IMR-90 (cell line): ENCODE measurements around the gene CFAP73. TPM values are rescaled to one million over a fixed set of nuclear protein-coding genes. Genes with fewer than 3 reads are reported as not detected.

ENCODE experiments used
- ATAC-seq: fragments of 200-7000 bp; cut with Tn5 transposase; 2 replicates; pipeline ENCODE4 v1.9.1; 2020; ENCODE audit warnings: low read depth, mild to moderate bottlenecking, moderate library complexity
- BruUV-seq: library from RNA; stranded (reverse); fragments of 400-500 nt; replicated peaks from 2 replicates; lab custom pipeline; 2021; lab: Mats Ljungman, UMichigan
- CTCF ChIA-PET: fragments of 300-600 bp; formaldehyde crosslinking; extraction: SDS; loops from one replicate; lab custom pipeline; 2021; ENCODE audit warnings: antibody characterized with exemption; lab: Yijun Ruan, JAX
- POLR2A ChIA-PET: fragments of 300-600 bp; sonication (Branson Sonifier 250); formaldehyde crosslinking; loops from one replicate; lab custom pipeline; 2022; ENCODE audit warnings: antibody characterized with exemption; ENCODE audit not compliant: unreplicated experiment; lab: Charles Lee
- DNase-seq: peaks from one replicate; pipeline ENCODE4 v3.0.0; 2013
- H2AFZ ChIP-seq: replicated peaks from 2 replicates; pipeline ENCODE3; 2013; ENCODE audit warnings: low read length, mild to moderate bottlenecking; ENCODE audit not compliant: poor library complexity
- H2AK5ac ChIP-seq: 2 replicates; pipeline ENCODE4 v1.6.1; 2013; ENCODE audit warnings: low read depth, low read length, inconsistent platforms
- H2AK9ac ChIP-seq: replicated peaks from 2 replicates; pipeline ENCODE3; 2013; ENCODE audit warnings: mild to moderate bottlenecking, low read depth, low read length, moderate library complexity; ENCODE audit not compliant: poor library complexity
- H2BK120ac ChIP-seq: 2 replicates; pipeline ENCODE4 v1.6.1; 2013; ENCODE audit warnings: low read depth, low read length, inconsistent platforms
- H2BK15ac ChIP-seq: 3 replicates; pipeline ENCODE4 v1.6.1; 2013; ENCODE audit warnings: low read depth, low read length, inconsistent platforms
- H2BK20ac ChIP-seq: 2 replicates; pipeline ENCODE4 v1.6.1; 2013; ENCODE audit warnings: low read depth, mild to moderate bottlenecking, inconsistent platforms, low read length, moderate library complexity
- H2BK5ac ChIP-seq: 2 replicates; pipeline ENCODE4 v1.6.1; 2013; ENCODE audit warnings: mild to moderate bottlenecking, low read depth, low read length, inconsistent platforms; ENCODE audit not compliant: poor library complexity, severe bottlenecking
- H3K14ac ChIP-seq: replicated peaks from 2 replicates; pipeline ENCODE4 v1.6.1; 2013; ENCODE audit warnings: low read depth, low read length, inconsistent platforms
- H3K18ac ChIP-seq: 2 replicates; pipeline ENCODE4 v1.6.1; 2013; ENCODE audit warnings: low read depth, low read length, control low read depth
- H3K23ac ChIP-seq: 2 replicates; pipeline ENCODE4 v1.6.1; 2013; ENCODE audit warnings: low read depth, low read length, inconsistent platforms
- H3K27ac ChIP-seq: 2 replicates; pipeline ENCODE4 v1.5.1; 2013; ENCODE audit warnings: mild to moderate bottlenecking, control low read depth, low read length; ENCODE audit not compliant: insufficient read depth
- H3K27me3 ChIP-seq: 2 replicates; pipeline ENCODE4 v1.6.1; 2013; ENCODE audit warnings: low read length; ENCODE audit not compliant: control insufficient read depth, insufficient read depth
- H3K36me3 ChIP-seq: 2 replicates; pipeline ENCODE4 v1.6.1; 2013; ENCODE audit warnings: low read length, mixed read lengths; ENCODE audit not compliant: control insufficient read depth, insufficient read depth
- H3K4ac ChIP-seq: 2 replicates; pipeline ENCODE4 v1.6.1; 2013; ENCODE audit warnings: low read depth, low read length, inconsistent platforms
- H3K4me1 ChIP-seq: 2 replicates; pipeline ENCODE4 v1.6.1; 2013; ENCODE audit warnings: low read length, mixed read lengths; ENCODE audit not compliant: control insufficient read depth, insufficient read depth
- H3K4me2 ChIP-seq: 2 replicates; pipeline ENCODE4 v1.6.1; 2013; ENCODE audit warnings: low read depth, mild to moderate bottlenecking, control low read depth, low read length, moderate library complexity
- H3K4me3 ChIP-seq: 2 replicates; pipeline ENCODE4 v1.5.1; 2013; ENCODE audit warnings: low read depth, mild to moderate bottlenecking, control low read depth, low read length, moderate library complexity; ENCODE audit not compliant: insufficient read depth
- H3K56ac ChIP-seq: 2 replicates; pipeline ENCODE4 v1.6.1; 2013; ENCODE audit warnings: low read length, inconsistent platforms; ENCODE audit not compliant: insufficient read depth; ENCODE audit errors: extremely low read depth
- H3K79me1 ChIP-seq, 2 experiments: 2 replicates each; pipeline ENCODE4 v1.6.1; 2013; ENCODE audit warnings: low read length in 2 of 2, inconsistent platforms in 1 of 2, low read depth in 1 of 2
- H3K9ac ChIP-seq: 2 replicates; pipeline ENCODE4 v1.6.1; 2013; ENCODE audit warnings: low read depth, low read length, control low read depth
- H3K9me1 ChIP-seq: 2 replicates; pipeline ENCODE4 v1.6.1; 2013; ENCODE audit warnings: low read length, inconsistent platforms; ENCODE audit not compliant: insufficient read depth
- H3K9me3 ChIP-seq: 2 replicates; pipeline ENCODE4 v1.6.1; 2013; ENCODE audit warnings: low read length; ENCODE audit not compliant: control insufficient read depth, insufficient read depth
- H4K20me1 ChIP-seq: 2 replicates; pipeline ENCODE4 v1.6.1; 2013; ENCODE audit warnings: low read length, inconsistent platforms; ENCODE audit not compliant: insufficient read depth
- H4K5ac ChIP-seq: 2 replicates; pipeline ENCODE4 v1.6.1; 2013; ENCODE audit warnings: mild to moderate bottlenecking, low read depth, low read length, control low read depth
- H4K8ac ChIP-seq, 2 experiments: 2 replicates each; pipeline ENCODE4 v1.6.1; 2013; ENCODE audit warnings: low read depth in 2 of 2, low read length in 2 of 2, control low read depth in 1 of 2, inconsistent platforms in 1 of 2
- H4K91ac ChIP-seq: 2 replicates; pipeline ENCODE4 v1.6.1; 2013; ENCODE audit warnings: low read depth, low read length, inconsistent platforms; ENCODE audit not compliant: insufficient read depth
- CEBPB ChIP-seq: IDR thresholded peaks from 2 replicates; pipeline ENCODE4 v1.6.1; 2012; ENCODE audit warnings: low read depth, low read length, improper control_type of control experiment
- FOS ChIP-seq: fragments of 150-350 bp; IDR thresholded peaks from 2 replicates; pipeline ENCODE4 v1.6.1; 2016; ENCODE audit warnings: low read depth, low read length
- WGBS, 2 experiments: methylation state at CpG; one replicate each; pipeline versions ENCODE4 v1.1.5 to v1.1.7; 2013; ENCODE audit warnings: missing lambda C conversion rate in 2 of 2; ENCODE audit not compliant: insufficient read length in 1 of 2; ENCODE audit errors: extremely low coverage in 2 of 2; 5-methylcytosine and 5-hydroxymethylcytosine counted together
- dilution Hi-C: fragments of 300-500 bp; cut with HindIII; formaldehyde crosslinking; loops from one replicate; pipeline ENCODE4 v1.14.3; 2018; ENCODE audit warnings: low sequenced_read_pairs; ENCODE audit not compliant: unreplicated experiment
- in situ Hi-C: fragments of 300-500 bp; cut with MboI; formaldehyde crosslinking; loops from 3 replicates; pipeline ENCODE4 v1.14.3; 2019; ENCODE audit warnings: low sequenced_read_pairs, inconsistent platforms, mixed read lengths
- intact Hi-C: fragments of 100-400 bp; cut with micrococcal nuclease; formaldehyde crosslinking; loops from 2 replicates; pipeline ENCODE4 v1.10.0; 2022
- polyA plus RNA-seq, 3 experiments: library from polyadenylated mRNA; depleted of rRNA; stranded (reverse); fragments of >200 nt; gene quantifications; 2 replicates each; pipeline ENCODE4 v1.2.3, GENCODE V29; 2012; ENCODE audit warnings: low replicate concordance in 1 of 3
- total RNA-seq: library from RNA; depleted of rRNA; stranded (reverse); fragments of >200 nt; gene quantifications from 2 replicates; pipeline ENCODE4 v1.2.3, GENCODE V29; 2012

Gene CFAP73
- total and polyA plus RNA-seq, 2 of the 4 experiments (the other 2 are of a cell fraction) = not detected

DNA sequence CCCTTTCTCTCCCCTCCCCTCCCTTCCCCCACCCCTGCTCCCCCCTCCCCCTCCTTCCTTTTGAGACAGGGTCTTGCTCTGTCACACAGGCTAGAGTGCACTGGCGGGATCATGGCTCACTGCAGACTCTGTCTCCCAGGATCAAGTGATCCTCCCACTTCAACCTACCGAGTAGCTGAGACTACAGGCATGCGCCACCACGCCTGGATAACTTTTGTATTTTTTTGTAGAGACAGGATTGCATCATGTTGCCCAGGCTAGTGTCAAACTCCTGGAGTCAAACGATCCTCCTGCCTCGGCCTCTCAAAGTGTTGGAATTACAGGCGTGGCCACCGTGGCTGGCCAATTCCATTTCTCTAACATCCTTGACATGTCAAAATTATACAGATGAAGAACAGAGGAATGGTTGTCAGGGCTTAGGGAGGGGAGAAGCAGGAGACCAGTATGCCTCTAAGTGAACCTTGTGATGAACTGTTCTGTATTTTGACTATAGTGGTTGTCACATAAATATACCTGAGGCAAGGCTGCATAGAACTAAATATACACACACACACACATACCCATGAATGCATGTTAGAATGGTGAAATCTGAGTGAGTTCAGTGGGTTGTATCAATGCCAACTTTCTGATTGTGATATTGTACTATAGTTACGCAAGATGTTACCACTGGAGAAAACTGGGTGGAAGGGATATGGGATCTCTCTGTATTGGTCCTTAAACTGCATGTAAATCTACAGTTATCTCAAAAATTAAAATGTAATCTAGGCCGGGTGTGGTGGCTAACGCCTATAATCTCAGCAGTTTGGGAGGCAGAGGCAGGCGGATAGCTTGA is 3.6 kb upstream of the CFAP73 start:
- Histone ChIP-seq H3K56ac (no peak overlapping the region), H3K9ac (no peak overlapping the region), H3K4me2 (no peak overlapping the region), H3K18ac (no peak overlapping the region), H3K4me3 (no peak overlapping the region), H3K14ac (no peak overlapping the region), H4K91ac (no peak overlapping the region), H2BK120ac (no peak overlapping the region), H3K27me3 (peaks cover 18% of the 10 kb centered on the region), H4K5ac (no peak overlapping the region), H2BK15ac (no peak overlapping the region), H3K4ac (no peak overlapping the region), H2AK9ac (no peak overlapping the region), H2BK5ac (no peak overlapping the region), H4K20me1 (no peaks in the 10 kb centered on the region), H3K4me1 (peaks cover 2% of the 10 kb centered on the region; the same call in 1 of the 2 replicates), H4K8ac (no peak overlapping the region), H3K9me3 (no peaks in the 10 kb centered on the region), H3K79me1 (no peaks in the 10 kb centered on the region), H2AFZ (no peak overlapping the region), H3K23ac (no peak overlapping the region), H2AK5ac (no peak overlapping the region), H2BK20ac (no peak overlapping the region), H3K9me1 (no peaks in the 10 kb centered on the region), H3K36me3 (no peaks in the 10 kb centered on the region), H3K27ac (no peak overlapping the region)
- dilution Hi-C loops (no loop called here), intact Hi-C loops (no loop called here), in situ Hi-C loops (no loop called here)
- ChIA-PET CTCF (no interaction called here), POLR2A (no interaction called here)
- no peak for DNase-seq
- WGBS, 2 experiments = 80% methylated on average over 2 of the region's 12 CpGs; no CpG with 5 or more reads in 1 of the 2 experiments
- ATAC-seq = no peak
- TF ChIP-seq FOS (no peak), CEBPB (peak; percentile 68)
- BruUV-seq = no TSS peak
